CD4-positive, alpha-beta T cell treated with Interleukin-4 for 1 hour (primary cell): ENCODE data around the gene SSTR4.
A peak's percentile ranks its signal among the peaks of the same experiment; 100 is the strongest.

Experiments used
- DNase-seq, 2 donors: peaks; one replicate each; pipeline ENCODE4 v3.0.0-alpha.2; 2020 to 2022

The SSTR4 gene

GRCh38 chr20:23047001-23047737, 12.1 kb downstream of the SSTR4 start:
- no peak for DNase-seq

GRCh38 chr20:23047738-23048214, 12.7 kb downstream of the SSTR4 start:
- DNase-seq: no peak

GRCh38 chr20:23048283-23049200, 13.4 kb downstream of the SSTR4 start:
- DNase-seq: peak in 1 of 2 donors; percentile 57

- DNase-seq: peak in 1 of 2 donors; percentile 28
Observed at GRCh38 chr20:23049201-23050075, 14.3 kb downstream of the SSTR4 start, which contains the start of gene THBD. Gene THBD (minus strand): TSS chr20:23049672. CDS start chr20:23049504, 168 bp downstream.

GRCh38 chr20:23050076-23050838, 15.1 kb downstream of the SSTR4 start:
- DNase-seq: peak in 1 of 2 donors; percentile 33

- DNase-seq: peak; percentile 25 to 62
Observed at GRCh38 chr20:23050847-23051627, 15.9 kb downstream of the SSTR4 start.

- no peak for DNase-seq
Observed at GRCh38 chr20:23052904-23053303, 17.8 kb downstream of the SSTR4 start.

GRCh38 chr20:23058240-23058639, 23.1 kb downstream of the SSTR4 start:
- DNase-seq: no peak

GRCh38 chr20:23059001-23059400, 23.9 kb downstream of the SSTR4 start:
- no peak for DNase-seq

- DNase-seq: no peak
Observed at GRCh38 chr20:23059846-23060245, 24.7 kb downstream of the SSTR4 start.

- no peak for DNase-seq
Observed at GRCh38 chr20:23060629-23061028, 25.5 kb downstream of the SSTR4 start.

- DNase-seq: no peak
Observed at GRCh38 chr20:23061262-23061661, 26.1 kb downstream of the SSTR4 start.

GRCh38 chr20:23061734-23062561, 26.8 kb downstream of the SSTR4 start:
- DNase-seq: no peak

- no peak for DNase-seq
Observed at GRCh38 chr20:23062632-23063031, 27.5 kb downstream of the SSTR4 start.

- DNase-seq: no peak
Observed at GRCh38 chr20:23063168-23063567, 28.1 kb downstream of the SSTR4 start.

- DNase-seq: no peak
Observed at GRCh38 chr20:23063581-23063980, 28.5 kb downstream of the SSTR4 start.

GRCh38 chr20:23065266-23066201, 30.4 kb downstream of the SSTR4 start:
- no peak for DNase-seq

GRCh38 chr20:23066772-23067171, 31.7 kb downstream of the SSTR4 start:
- no peak for DNase-seq

- DNase-seq: no peak
Observed at GRCh38 chr20:23068283-23068682, 33.2 kb downstream of the SSTR4 start.
